NT2/D1 (cell line): ENCODE results near the gene PHLDB3.

Source experiments
- DNase-seq: peaks from one replicate; pipeline ENCODE4 v3.0.0-alpha.2; 2011; ENCODE audit warnings: low read depth, low spot score
- H3K27me3 ChIP-seq: 2 replicates; pipeline ENCODE4 v1.6.0; 2011; ENCODE audit warnings: mild to moderate bottlenecking; ENCODE audit not compliant: insufficient read length, insufficient read depth
- H3K36me3 ChIP-seq: 2 replicates; pipeline ENCODE4 v1.6.1; 2011; ENCODE audit warnings: mild to moderate bottlenecking, low read length, mixed read lengths; ENCODE audit not compliant: insufficient read depth, insufficient read length
- H3K4me1 ChIP-seq: 2 replicates; pipeline ENCODE4 v1.5.1; 2011; ENCODE audit not compliant: insufficient read depth, insufficient read length
- H3K4me3 ChIP-seq: 2 replicates; pipeline ENCODE4 v1.5.1; 2011; ENCODE audit warnings: low read depth; ENCODE audit not compliant: insufficient read length
- H3K9ac ChIP-seq: 2 replicates; pipeline ENCODE4 v1.6.0; 2011; ENCODE audit warnings: low read depth; ENCODE audit not compliant: insufficient read length
- H3K9me3 ChIP-seq: 2 replicates; pipeline ENCODE4 v1.5.1; 2011; ENCODE audit warnings: mild to moderate bottlenecking, low read length; ENCODE audit not compliant: insufficient read depth
- SUZ12 ChIP-seq: IDR thresholded peaks from 2 replicates; pipeline ENCODE4 v1.6.1; 2011; ENCODE audit not compliant: insufficient read length, insufficient read depth; ENCODE audit errors: extremely low read depth
- YY1 ChIP-seq: IDR thresholded peaks from 2 replicates; pipeline ENCODE4 v1.6.1; 2011; ENCODE audit not compliant: insufficient read length, insufficient read depth
- ZNF274 ChIP-seq: IDR thresholded peaks from 2 replicates; pipeline ENCODE4 v1.6.1; 2011; ENCODE audit warnings: mild to moderate bottlenecking, low read depth, low read length

The PHLDB3 gene

GRCh38 chr19:43490759-43491158, 13.8 kb downstream of the PHLDB3 start:
- H3K9ac ChIP-seq = no peak overlapping the region
- H3K4me1 ChIP-seq = no peaks in the 10 kb centered on the region
- no peaks in the 10 kb centered on the region for H3K9me3 ChIP-seq
- DNase-seq = no peak
- H3K4me3 ChIP-seq = no peak overlapping the region
- TF ChIP-seq YY1 = no peak
- TF ChIP-seq SUZ12 = no peak
- no peak for TF ChIP-seq ZNF274
- peaks cover 16% of the 10 kb centered on the region for H3K36me3 ChIP-seq
- no peaks in the 10 kb centered on the region for H3K27me3 ChIP-seq

DNA sequence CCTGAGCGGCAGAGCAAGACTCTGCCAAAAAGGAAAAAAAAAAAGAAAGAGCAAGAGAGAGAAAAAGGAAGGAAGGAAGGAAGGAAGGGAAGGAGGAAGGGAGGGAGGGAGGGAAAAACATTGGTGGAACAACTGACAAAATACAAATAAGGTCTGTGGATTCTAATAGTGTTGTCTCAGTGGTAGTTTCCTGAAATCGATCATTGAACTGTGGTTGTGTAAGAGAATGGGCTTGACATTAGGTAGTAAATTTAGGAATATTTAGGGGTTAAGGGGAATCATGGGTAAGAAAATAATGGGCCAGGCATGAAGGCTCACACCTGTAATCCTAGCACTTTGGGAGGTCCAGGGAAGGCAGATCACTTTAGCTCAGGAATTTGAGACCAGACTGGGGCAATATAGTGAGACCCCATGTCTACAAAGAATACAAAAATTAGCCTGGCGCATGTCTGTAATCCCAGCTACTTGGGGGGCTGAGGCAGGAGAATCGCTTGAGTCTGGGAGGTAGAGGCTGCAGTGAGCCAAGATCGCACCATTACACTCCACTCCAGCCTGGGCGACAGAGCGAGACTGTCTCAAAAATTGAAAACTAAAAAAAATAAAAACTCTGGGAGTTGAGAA, 14.5 kb downstream of the PHLDB3 start:
- Histone ChIP-seq H3K4me1 (no peaks in the 10 kb centered on the region), H3K9me3 (no peaks in the 10 kb centered on the region), H3K9ac (no peak overlapping the region), H3K4me3 (no peak overlapping the region), H3K27me3 (no peaks in the 10 kb centered on the region), H3K36me3 (peaks cover 11% of the 10 kb centered on the region)
- TF ChIP-seq SUZ12 (no peak), ZNF274 (no peak), YY1 (no peak)
- no peak for DNase-seq

DNA sequence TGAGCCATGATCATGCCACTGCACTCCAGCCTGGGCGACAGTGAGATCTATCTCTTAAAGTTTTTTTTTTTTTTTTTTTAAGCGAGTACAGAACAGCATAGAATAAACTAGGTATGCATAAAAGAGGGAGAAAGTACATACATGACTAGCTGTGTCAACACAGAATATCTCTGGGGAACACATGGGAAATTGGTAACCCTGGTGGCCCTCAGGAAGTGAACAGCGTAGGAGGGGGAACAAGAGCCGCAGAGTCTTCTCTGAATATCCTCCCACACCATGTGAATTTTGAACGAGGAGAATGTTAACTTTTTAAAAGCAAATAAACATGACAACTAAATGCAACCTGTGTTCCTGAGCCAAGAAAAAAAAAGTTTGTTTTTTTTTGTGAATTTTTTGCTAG, 15.2 kb downstream of the PHLDB3 start:
- Histone ChIP-seq H3K27me3 (no peaks in the 10 kb centered on the region), H3K4me1 (no peaks in the 10 kb centered on the region), H3K9me3 (no peaks in the 10 kb centered on the region), H3K9ac (no peak overlapping the region), H3K4me3 (no peak overlapping the region), H3K36me3 (peaks cover 5% of the 10 kb centered on the region)
- TF ChIP-seq ZNF274 (no peak), SUZ12 (no peak), YY1 (no peak)
- DNase-seq = no peak

DNA sequence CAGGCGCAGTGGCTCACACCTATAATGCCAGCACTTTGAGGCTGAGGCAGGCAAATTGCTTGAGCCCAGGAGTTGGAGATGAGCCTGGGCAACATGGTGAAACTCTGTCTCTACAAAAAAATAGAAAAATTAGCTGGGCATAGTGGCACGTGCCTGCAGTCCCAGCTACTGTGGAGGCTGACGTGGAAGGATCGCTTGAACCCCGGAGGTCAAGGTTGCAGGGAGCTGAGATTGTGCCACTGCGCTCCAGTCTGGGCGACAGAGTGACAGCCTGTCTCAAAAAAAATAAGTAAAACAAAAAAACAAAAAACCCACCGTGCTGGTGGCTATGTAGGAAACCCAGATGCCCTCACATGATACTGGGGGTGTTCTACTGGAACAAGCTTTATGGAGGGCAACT, 16.4 kb downstream of the PHLDB3 start:
- DNase-seq = no peak
- Histone ChIP-seq H3K27me3 (no peaks in the 10 kb centered on the region), H3K4me3 (no peak overlapping the region), H3K4me1 (no peaks in the 10 kb centered on the region), H3K36me3 (peaks cover 5% of the 10 kb centered on the region), H3K9ac (no peak overlapping the region), H3K9me3 (no peaks in the 10 kb centered on the region)
- no peak for TF ChIP-seq ZNF274
- TF ChIP-seq YY1 = no peak
- no peak for TF ChIP-seq SUZ12

- TF ChIP-seq YY1 (no peak), ZNF274 (no peak), SUZ12 (no peak)
- H3K4me3 ChIP-seq = no peak overlapping the region
- H3K9me3 ChIP-seq = no peaks in the 10 kb centered on the region
- H3K27me3 ChIP-seq = no peaks in the 10 kb centered on the region
- H3K36me3 ChIP-seq = peaks cover 5% of the 10 kb centered on the region
- no peaks in the 10 kb centered on the region for H3K4me1 ChIP-seq
- no peak for DNase-seq
- no peak overlapping the region for H3K9ac ChIP-seq
These were observed 18.1 kb downstream of the PHLDB3 start for GRCh38 chr19:43486412-43486811.

- DNase-seq = no peak
- Histone ChIP-seq H3K4me3 (no peak overlapping the region), H3K27me3 (no peaks in the 10 kb centered on the region), H3K36me3 (peaks cover 4% of the 10 kb centered on the region), H3K9me3 (no peaks in the 10 kb centered on the region), H3K4me1 (no peaks in the 10 kb centered on the region), H3K9ac (no peak overlapping the region)
- TF ChIP-seq YY1 = no peak
- no peak for TF ChIP-seq SUZ12
- TF ChIP-seq ZNF274 = no peak
These were observed 18.6 kb downstream of the PHLDB3 start for GRCh38 chr19:43485951-43486350.

- no peaks in the 10 kb centered on the region for H3K9me3 ChIP-seq
- no peaks in the 10 kb centered on the region for H3K4me1 ChIP-seq
- DNase-seq = no peak
- no peaks in the 10 kb centered on the region for H3K27me3 ChIP-seq
- no peak overlapping the region for H3K9ac ChIP-seq
- TF ChIP-seq YY1 (no peak), ZNF274 (no peak), SUZ12 (no peak)
- H3K36me3 ChIP-seq = no peaks in the 10 kb centered on the region
- H3K4me3 ChIP-seq = no peak overlapping the region
These were observed 21.3 kb downstream of the PHLDB3 start for GRCh38 chr19:43483281-43483680.
